IMR-90 (cell line): ENCODE results near the gene AHNAK2. TPM values are rescaled to one million over a fixed set of nuclear protein-coding genes. Genes with fewer than 3 reads are reported as not detected.

ENCODE experiments used
- ATAC-seq: fragments of 200-7000 bp; cut with Tn5 transposase; 2 replicates; pipeline ENCODE4 v1.9.1; 2020; ENCODE audit warnings: low read depth, mild to moderate bottlenecking, moderate library complexity
- BruUV-seq: library from RNA; stranded (reverse); fragments of 400-500 nt; replicated peaks from 2 replicates; lab custom pipeline; 2021; lab: Mats Ljungman, UMichigan
- CTCF ChIA-PET: fragments of 300-600 bp; formaldehyde crosslinking; extraction: SDS; loops from one replicate; lab custom pipeline; 2021; ENCODE audit warnings: antibody characterized with exemption; lab: Yijun Ruan, JAX
- POLR2A ChIA-PET: fragments of 300-600 bp; sonication (Branson Sonifier 250); formaldehyde crosslinking; loops from one replicate; lab custom pipeline; 2022; ENCODE audit warnings: antibody characterized with exemption; ENCODE audit not compliant: unreplicated experiment; lab: Charles Lee
- DNase-seq: peaks from one replicate; pipeline ENCODE4 v3.0.0; 2013
- H2AFZ ChIP-seq: replicated peaks from 2 replicates; pipeline ENCODE3; 2013; ENCODE audit warnings: low read length, mild to moderate bottlenecking; ENCODE audit not compliant: poor library complexity
- H2AK5ac ChIP-seq: 2 replicates; pipeline ENCODE4 v1.6.1; 2013; ENCODE audit warnings: low read depth, low read length, inconsistent platforms
- H2AK9ac ChIP-seq: replicated peaks from 2 replicates; pipeline ENCODE3; 2013; ENCODE audit warnings: mild to moderate bottlenecking, low read depth, low read length, moderate library complexity; ENCODE audit not compliant: poor library complexity
- H2BK120ac ChIP-seq: 2 replicates; pipeline ENCODE4 v1.6.1; 2013; ENCODE audit warnings: low read depth, low read length, inconsistent platforms
- H2BK15ac ChIP-seq: 3 replicates; pipeline ENCODE4 v1.6.1; 2013; ENCODE audit warnings: low read depth, low read length, inconsistent platforms
- H2BK20ac ChIP-seq: 2 replicates; pipeline ENCODE4 v1.6.1; 2013; ENCODE audit warnings: low read depth, mild to moderate bottlenecking, inconsistent platforms, low read length, moderate library complexity
- H2BK5ac ChIP-seq: 2 replicates; pipeline ENCODE4 v1.6.1; 2013; ENCODE audit warnings: mild to moderate bottlenecking, low read depth, low read length, inconsistent platforms; ENCODE audit not compliant: poor library complexity, severe bottlenecking
- H3K14ac ChIP-seq: replicated peaks from 2 replicates; pipeline ENCODE4 v1.6.1; 2013; ENCODE audit warnings: low read depth, low read length, inconsistent platforms
- H3K18ac ChIP-seq: 2 replicates; pipeline ENCODE4 v1.6.1; 2013; ENCODE audit warnings: low read depth, low read length, control low read depth
- H3K23ac ChIP-seq: 2 replicates; pipeline ENCODE4 v1.6.1; 2013; ENCODE audit warnings: low read depth, low read length, inconsistent platforms
- H3K27ac ChIP-seq: 2 replicates; pipeline ENCODE4 v1.5.1; 2013; ENCODE audit warnings: mild to moderate bottlenecking, control low read depth, low read length; ENCODE audit not compliant: insufficient read depth
- H3K27me3 ChIP-seq: 2 replicates; pipeline ENCODE4 v1.6.1; 2013; ENCODE audit warnings: low read length; ENCODE audit not compliant: control insufficient read depth, insufficient read depth
- H3K36me3 ChIP-seq: 2 replicates; pipeline ENCODE4 v1.6.1; 2013; ENCODE audit warnings: low read length, mixed read lengths; ENCODE audit not compliant: control insufficient read depth, insufficient read depth
- H3K4ac ChIP-seq: 2 replicates; pipeline ENCODE4 v1.6.1; 2013; ENCODE audit warnings: low read depth, low read length, inconsistent platforms
- H3K4me1 ChIP-seq: 2 replicates; pipeline ENCODE4 v1.6.1; 2013; ENCODE audit warnings: low read length, mixed read lengths; ENCODE audit not compliant: control insufficient read depth, insufficient read depth
- H3K4me2 ChIP-seq: 2 replicates; pipeline ENCODE4 v1.6.1; 2013; ENCODE audit warnings: low read depth, mild to moderate bottlenecking, control low read depth, low read length, moderate library complexity
- H3K4me3 ChIP-seq: 2 replicates; pipeline ENCODE4 v1.5.1; 2013; ENCODE audit warnings: low read depth, mild to moderate bottlenecking, control low read depth, low read length, moderate library complexity; ENCODE audit not compliant: insufficient read depth
- H3K56ac ChIP-seq: 2 replicates; pipeline ENCODE4 v1.6.1; 2013; ENCODE audit warnings: low read length, inconsistent platforms; ENCODE audit not compliant: insufficient read depth; ENCODE audit errors: extremely low read depth
- H3K79me1 ChIP-seq, 2 experiments: 2 replicates each; pipeline ENCODE4 v1.6.1; 2013; ENCODE audit warnings: low read length in 2 of 2, inconsistent platforms in 1 of 2, low read depth in 1 of 2
- H3K9ac ChIP-seq: 2 replicates; pipeline ENCODE4 v1.6.1; 2013; ENCODE audit warnings: low read depth, low read length, control low read depth
- H3K9me1 ChIP-seq: 2 replicates; pipeline ENCODE4 v1.6.1; 2013; ENCODE audit warnings: low read length, inconsistent platforms; ENCODE audit not compliant: insufficient read depth
- H3K9me3 ChIP-seq: 2 replicates; pipeline ENCODE4 v1.6.1; 2013; ENCODE audit warnings: low read length; ENCODE audit not compliant: control insufficient read depth, insufficient read depth
- H4K20me1 ChIP-seq: 2 replicates; pipeline ENCODE4 v1.6.1; 2013; ENCODE audit warnings: low read length, inconsistent platforms; ENCODE audit not compliant: insufficient read depth
- H4K5ac ChIP-seq: 2 replicates; pipeline ENCODE4 v1.6.1; 2013; ENCODE audit warnings: mild to moderate bottlenecking, low read depth, low read length, control low read depth
- H4K8ac ChIP-seq, 2 experiments: 2 replicates each; pipeline ENCODE4 v1.6.1; 2013; ENCODE audit warnings: low read depth in 2 of 2, low read length in 2 of 2, control low read depth in 1 of 2, inconsistent platforms in 1 of 2
- H4K91ac ChIP-seq: 2 replicates; pipeline ENCODE4 v1.6.1; 2013; ENCODE audit warnings: low read depth, low read length, inconsistent platforms; ENCODE audit not compliant: insufficient read depth
- BHLHE40 ChIP-seq: fragments of 150-350 bp; IDR thresholded peaks from 2 replicates; pipeline ENCODE4 v1.6.1; 2016; ENCODE audit warnings: mild to moderate bottlenecking, low read depth, low read length
- CEBPB ChIP-seq: IDR thresholded peaks from 2 replicates; pipeline ENCODE4 v1.6.1; 2012; ENCODE audit warnings: low read depth, low read length, improper control_type of control experiment
- CHD1 ChIP-seq: IDR thresholded peaks from 2 replicates; pipeline ENCODE4 v1.6.1; 2012; ENCODE audit warnings: low read depth, low read length, improper control_type of control experiment
- CTCF ChIP-seq: conservative IDR thresholded peaks from 2 replicates; pipeline ENCODE4 v1.5.1; 2012; ENCODE audit warnings: mild to moderate bottlenecking, low read depth, low read length, improper control_type of control experiment
- MAZ ChIP-seq: IDR thresholded peaks from 2 replicates; pipeline ENCODE4 v1.6.1; 2012; ENCODE audit warnings: low read depth, mild to moderate bottlenecking, low read length, improper control_type of control experiment, moderate library complexity, borderline replicate concordance
- MXI1 ChIP-seq: IDR thresholded peaks from 2 replicates; pipeline ENCODE4 v1.6.1; 2012; ENCODE audit warnings: low read depth, mild to moderate bottlenecking, low read length, moderate library complexity, borderline replicate concordance
- NFE2L2 ChIP-seq: fragments of 150-350 bp; IDR thresholded peaks from 2 replicates; pipeline ENCODE4 v1.6.1; 2016; ENCODE audit warnings: low read depth, mild to moderate bottlenecking, low read length
- RAD21 ChIP-seq: IDR thresholded peaks from 2 replicates; pipeline ENCODE4 v1.6.1; 2012; ENCODE audit warnings: low read length, improper control_type of control experiment
- RCOR1 ChIP-seq: IDR thresholded peaks from 2 replicates; pipeline ENCODE4 v1.6.1; 2012; ENCODE audit warnings: mild to moderate bottlenecking, low read length, improper control_type of control experiment; ENCODE audit not compliant: insufficient replicate concordance
- SMC3 ChIP-seq: fragments of 150-350 bp; IDR thresholded peaks from 2 replicates; pipeline ENCODE4 v1.6.1; 2016; ENCODE audit warnings: low read depth, mild to moderate bottlenecking, antibody characterized with exemption, low read length, moderate library complexity
- USF2 ChIP-seq: fragments of 150-350 bp; IDR thresholded peaks from 2 replicates; pipeline ENCODE4 v1.6.1; 2017; ENCODE audit warnings: mild to moderate bottlenecking, antibody characterized with exemption, low read length, low read depth
- WGBS, 2 experiments: methylation state at CpG; one replicate each; pipeline versions ENCODE4 v1.1.5 to v1.1.7; 2013; ENCODE audit warnings: missing lambda C conversion rate in 2 of 2; ENCODE audit not compliant: insufficient read length in 1 of 2; ENCODE audit errors: extremely low coverage in 2 of 2; 5-methylcytosine and 5-hydroxymethylcytosine counted together
- dilution Hi-C: fragments of 300-500 bp; cut with HindIII; formaldehyde crosslinking; loops from one replicate; pipeline ENCODE4 v1.14.3; 2018; ENCODE audit warnings: low sequenced_read_pairs; ENCODE audit not compliant: unreplicated experiment
- in situ Hi-C: fragments of 300-500 bp; cut with MboI; formaldehyde crosslinking; loops from 3 replicates; pipeline ENCODE4 v1.14.3; 2019; ENCODE audit warnings: low sequenced_read_pairs, inconsistent platforms, mixed read lengths
- intact Hi-C: fragments of 100-400 bp; cut with micrococcal nuclease; formaldehyde crosslinking; loops from 2 replicates; pipeline ENCODE4 v1.10.0; 2022
- polyA plus RNA-seq, 3 experiments: library from polyadenylated mRNA; depleted of rRNA; stranded (reverse); fragments of >200 nt; gene quantifications; 2 replicates each; pipeline ENCODE4 v1.2.3, GENCODE V29; 2012; ENCODE audit warnings: low replicate concordance in 1 of 3
- total RNA-seq: library from RNA; depleted of rRNA; stranded (reverse); fragments of >200 nt; gene quantifications from 2 replicates; pipeline ENCODE4 v1.2.3, GENCODE V29; 2012

The AHNAK2 gene
- total and polyA plus RNA-seq, 2 of the 4 experiments (the other 2 are of a cell fraction) = 2.6 to 7.9 TPM

- H3K4me1 ChIP-seq = no peaks in the 10 kb centered on the region
- ATAC-seq = no peak
- no peak overlapping the region for H3K18ac ChIP-seq
- peaks cover 4% of the 10 kb centered on the region for H3K27me3 ChIP-seq
- in situ Hi-C loops (no loop called here), intact Hi-C loops (no loop called here), dilution Hi-C loops (no loop called here)
- H4K20me1 ChIP-seq = no peaks in the 10 kb centered on the region
- no peak overlapping the region for H3K23ac ChIP-seq
- H3K9ac ChIP-seq = no peak overlapping the region
- DNase-seq = no peak
- H3K9me1 ChIP-seq = no peaks in the 10 kb centered on the region
- no peak overlapping the region for H4K91ac ChIP-seq
- no peak overlapping the region for H2AK5ac ChIP-seq
- no peak overlapping the region for H4K5ac ChIP-seq
- H2AFZ ChIP-seq = no peak overlapping the region
- CTCF ChIA-PET = no interaction called here
- H2BK20ac ChIP-seq = no peak overlapping the region
- no peak overlapping the region for H2BK120ac ChIP-seq
- no peak overlapping the region for H2BK15ac ChIP-seq
- H3K79me1 ChIP-seq = no peaks in the 10 kb centered on the region
- H3K36me3 ChIP-seq = no peaks in the 10 kb centered on the region
- H3K56ac ChIP-seq = no peak overlapping the region
- BruUV-seq = no TSS peak
- H3K14ac ChIP-seq = no peak overlapping the region
- WGBS, 2 experiments = no CpG with 5 or more reads among the region's 4 CpGs
- H3K9me3 ChIP-seq = peaks cover 6% of the 10 kb centered on the region; the same call in 1 of the 2 replicates
- TF ChIP-seq RCOR1 (no peak), SMC3 (no peak), NFE2L2 (no peak), BHLHE40 (no peak), MXI1 (no peak), CTCF (no peak), CEBPB (no peak), MAZ (no peak), RAD21 (no peak), CHD1 (no peak), USF2 (no peak)
- H4K8ac ChIP-seq = no peak overlapping the region
- no peak overlapping the region for H3K4ac ChIP-seq
- no peak overlapping the region for H2AK9ac ChIP-seq
- POLR2A ChIA-PET = no interaction called here
- no peak overlapping the region for H3K4me2 ChIP-seq
- H3K4me3 ChIP-seq = no peak overlapping the region
- H2BK5ac ChIP-seq = no peak overlapping the region
- H3K27ac ChIP-seq = no peak overlapping the region
These were observed 54.3 kb downstream of the AHNAK2 start for GRCh38 chr14:104923640-104924420.
